ENCODE measurements around the gene APMAP.

The APMAP gene

GRCh38 chr20:24998631-24999445 lies 6.3 kb upstream of the APMAP start:
- TF ChIP-seq ZNF639 (tag by site-specific recombination; IDR thresholded peaks at IDR 0.05) (no peak), ZNF26 (tag by site-specific recombination; IDR thresholded peaks at IDR 0.05) (no peak), ZBTB26 (tag by site-specific recombination; optimal IDR thresholded peaks at IDR 0.05) (no peak), ZNF704 (tag by site-specific recombination; IDR thresholded peaks at IDR 0.05) (no peak), ZNF600 (tag by site-specific recombination; IDR thresholded peaks at IDR 0.05) (no peak), ZBTB1 (tag by site-specific recombination; IDR thresholded peaks at IDR 0.05) (no peak), TRIM28 (IDR thresholded peaks at IDR 0.05; ENCODE audit: borderline replicate concordance, low read length) (no peak), ZEB2 (tag by site-specific recombination; IDR thresholded peaks at IDR 0.05) (no peak), ZNF791 (tag by site-specific recombination; IDR thresholded peaks at IDR 0.05) (no peak), MZF1 (tag by site-specific recombination; IDR thresholded peaks at IDR 0.05; ENCODE audit: borderline replicate concordance) (no peak), ZNF19 (tag by site-specific recombination; IDR thresholded peaks at IDR 0.05; ENCODE audit: low read depth) (no peak), FEZF1 (tag by site-specific recombination; IDR thresholded peaks at IDR 0.05) (no peak), ZNF433 (tag by site-specific recombination; IDR thresholded peaks at IDR 0.05; ENCODE audit: low read depth) (no peak), ZNF768 (tag by site-specific recombination; IDR thresholded peaks at IDR 0.05) (no peak), ZNF513 (tag by site-specific recombination; IDR thresholded peaks at IDR 0.05) (no peak)
- Histone ChIP-seq H3K27ac (ENCODE audit: extremely low read depth, low read depth, low read length) (no peak overlapping the region), H3K9me3 (ENCODE audit: control insufficient read depth, insufficient read depth, low read depth, low read length) (no peaks in the 10 kb centered on the region), H3K36me3 (ENCODE audit: control insufficient read depth in 2 of 2, insufficient read depth in 1 of 2, low read length in 2 of 2) (no peaks in the 10 kb centered on the region), H3K4me1 (ENCODE audit: control insufficient read depth, insufficient read depth, low read length) (no peaks in the 10 kb centered on the region), H3K4me3 (ENCODE audit: low read depth, low read length) (no peak overlapping the region)
- ChIA-PET POLR2A (no interaction called here), CTCF (interaction anchor here (0.7 to 1.0 kb wide), 2 partner anchors 67 to 1526 kb away, joined by 3 to 6 read pairs; no protein-coding TSS in a partner anchor)

GRCh38 chr20:24998121-24998520 lies 5.6 kb upstream of the APMAP start:
- CTCF ChIA-PET, result interaction anchor here (1.0 kb wide), 1 partner anchor 67 kb away, joined by 6 read pairs; no protein-coding TSS in a partner anchor
- POLR2A ChIA-PET, result no interaction called here
- Histone ChIP-seq H3K36me3 (ENCODE audit: control insufficient read depth in 2 of 2, insufficient read depth in 1 of 2, low read length in 2 of 2) (no peaks in the 10 kb centered on the region), H3K27ac (ENCODE audit: extremely low read depth, low read depth, low read length) (no peak overlapping the region), H3K9me3 (ENCODE audit: control insufficient read depth, insufficient read depth, low read depth, low read length) (no peaks in the 10 kb centered on the region), H3K4me1 (ENCODE audit: control insufficient read depth, insufficient read depth, low read length) (no peaks in the 10 kb centered on the region), H3K4me3 (ENCODE audit: low read depth, low read length) (no peak overlapping the region)
- TF ChIP-seq GLI4 (tag by site-specific recombination; IDR thresholded peaks at IDR 0.05), result no peak
- no peak for TF ChIP-seq ZNF654 (tag by site-specific recombination; IDR thresholded peaks at IDR 0.05; ENCODE audit: low read depth)
- TF ChIP-seq KLF7 (tag by site-specific recombination; IDR thresholded peaks at IDR 0.05; ENCODE audit: borderline replicate concordance), result no peak
- no peak for TF ChIP-seq ZNF664 (tag by site-specific recombination; IDR thresholded peaks at IDR 0.05)
- TF ChIP-seq ZNF223 (tag by site-specific recombination; IDR thresholded peaks at IDR 0.05), result no peak
- no peak for TF ChIP-seq SP7 (tag by site-specific recombination; IDR thresholded peaks at IDR 0.05)
- TF ChIP-seq ZSCAN23 (tag by site-specific recombination; IDR thresholded peaks at IDR 0.05), result no peak
- TF ChIP-seq BCL11A (tag by site-specific recombination; IDR thresholded peaks at IDR 0.05; ENCODE audit: low read depth), result no peak
- TF ChIP-seq ZNF239 (tag by site-specific recombination; IDR thresholded peaks at IDR 0.05), result no peak
- no peak for TF ChIP-seq PBX3 (CRISPR knock-in tag; IDR thresholded peaks at IDR 0.05)
- TF ChIP-seq ZNF560 (tag by site-specific recombination; IDR thresholded peaks at IDR 0.05; ENCODE audit: borderline replicate concordance), result no peak
- no peak for TF ChIP-seq ZNF777 (tag by site-specific recombination; IDR thresholded peaks at IDR 0.05; ENCODE audit: borderline replicate concordance)
- TF ChIP-seq TRIM28 (IDR thresholded peaks at IDR 0.05; ENCODE audit: borderline replicate concordance, low read length), result no peak
- no peak for TF ChIP-seq ZNF791 (tag by site-specific recombination; IDR thresholded peaks at IDR 0.05)
- no peak for TF ChIP-seq ZNF404 (tag by site-specific recombination; IDR thresholded peaks at IDR 0.05)

All from HEK293 (cell line).